Skin epidermis (tissue), 12 donors: Measurements from ENCODE around the gene SLC17A8.
"Not testable (repeated sequence)": the region's sequence is repeated elsewhere in the genome, so short reads cannot be mapped to it uniquely, and the experiment has no call there.

ENCODE experiments used
- H3K27ac ChIP-seq, 21 experiments: fragments of 200-600 bp; sonication (generic) in 11 of 21; one replicate each; pipeline ENCODE4 v1.5.0; 2020; ENCODE audit warnings: mild to moderate bottlenecking in 3 of 21, inconsistent platforms in 2 of 21, moderate library complexity in 2 of 21
- H3K4me3 ChIP-seq, 7 experiments: fragments of 200-600 bp; sonication (generic) in 2 of 7; one replicate each; pipeline ENCODE4 v1.5.0; 2020; ENCODE audit warnings: inconsistent platforms in 2 of 7, mild to moderate bottlenecking in 2 of 7, moderate library complexity in 1 of 7

SLC17A8 gene

GRCh38 chr12:100413001-100413400 is 56.1 kb downstream of the SLC17A8 start:
- H3K4me3 ChIP-seq = no peak overlapping the region
- H3K27ac ChIP-seq = no peak overlapping the region

GRCh38 chr12:100414739-100415138 is 57.9 kb downstream of the SLC17A8 start:
- Histone ChIP-seq H3K4me3 (no peak overlapping the region), H3K27ac (no peak overlapping the region)

GRCh38 chr12:100422646-100423045 is 65.8 kb downstream of the SLC17A8 start:
- Histone ChIP-seq H3K4me3 (no peak overlapping the region), H3K27ac (no peak overlapping the region)

- H3K4me3 ChIP-seq = no peak overlapping the region
- no peak overlapping the region for H3K27ac ChIP-seq
Observed at GRCh38 chr12:100426145-100426544, 69.3 kb downstream of the SLC17A8 start.

- Histone ChIP-seq H3K27ac (no peak overlapping the region), H3K4me3 (no peak overlapping the region)
Observed at GRCh38 chr12:100427078-100427477, 70.2 kb downstream of the SLC17A8 start.

- H3K4me3 ChIP-seq = not testable (repeated sequence)
Observed at GRCh38 chr12:100430251-100430650, 73.4 kb downstream of the SLC17A8 start.

GRCh38 chr12:100433701-100434100 is 76.8 kb downstream of the SLC17A8 start:
- Histone ChIP-seq H3K27ac (no peak overlapping the region), H3K4me3 (no peak overlapping the region)

More at GRCh38 chr12:100430251-100430650, 73.4 kb downstream of the SLC17A8 start:
- H3K27ac ChIP-seq = not testable (repeated sequence)

GRCh38 chr12:100434177-100434576 is 77.3 kb downstream of the SLC17A8 start:
- H3K4me3 ChIP-seq = no peak overlapping the region
- H3K27ac ChIP-seq = no peak overlapping the region

- H3K27ac ChIP-seq = no peak overlapping the region
Observed at GRCh38 chr12:100435957-100436356, 79.1 kb downstream of the SLC17A8 start.

GRCh38 chr12:100437038-100437841 is 80.4 kb downstream of the SLC17A8 start:
- no peak overlapping the region for H3K27ac ChIP-seq
- no peak overlapping the region for H3K4me3 ChIP-seq

More at GRCh38 chr12:100435957-100436356, 79.1 kb downstream of the SLC17A8 start:
- H3K4me3 ChIP-seq = no peak overlapping the region

GRCh38 chr12:100439797-100440196 is 82.9 kb downstream of the SLC17A8 start:
- no peak overlapping the region for H3K27ac ChIP-seq
- no peak overlapping the region for H3K4me3 ChIP-seq

- Histone ChIP-seq H3K27ac (no peak overlapping the region), H3K4me3 (no peak overlapping the region)
Observed at GRCh38 chr12:100442403-100442802, 85.5 kb downstream of the SLC17A8 start.

GRCh38 chr12:100443434-100443833 is 86.6 kb downstream of the SLC17A8 start:
- no peak overlapping the region for H3K27ac ChIP-seq
- H3K4me3 ChIP-seq = no peak overlapping the region

GRCh38 chr12:100445081-100445481 is 88.2 kb downstream of the SLC17A8 start:
- no peak overlapping the region for H3K4me3 ChIP-seq

GRCh38 chr12:100447381-100447780 is 90.5 kb downstream of the SLC17A8 start:
- H3K4me3 ChIP-seq = no peak overlapping the region

More at GRCh38 chr12:100445081-100445481, 88.2 kb downstream of the SLC17A8 start:
- no peak overlapping the region for H3K27ac ChIP-seq

GRCh38 chr12:100448656-100449055 is 91.8 kb downstream of the SLC17A8 start:
- no peak overlapping the region for H3K27ac ChIP-seq
- H3K4me3 ChIP-seq = no peak overlapping the region

More at GRCh38 chr12:100447381-100447780, 90.5 kb downstream of the SLC17A8 start:
- H3K27ac ChIP-seq = no peak overlapping the region

- no peak overlapping the region for H3K27ac ChIP-seq
- H3K4me3 ChIP-seq = no peak overlapping the region
Observed at GRCh38 chr12:100450735-100451134, 93.9 kb downstream of the SLC17A8 start.

GRCh38 chr12:100453951-100454350 is 97.1 kb downstream of the SLC17A8 start:
- H3K27ac ChIP-seq = no peak overlapping the region
- no peak overlapping the region for H3K4me3 ChIP-seq

- H3K27ac ChIP-seq = no peak overlapping the region
- no peak overlapping the region for H3K4me3 ChIP-seq
Observed at GRCh38 chr12:100455896-100456295, 99.0 kb downstream of the SLC17A8 start.

GRCh38 chr12:100458191-100458590 is 101.3 kb downstream of the SLC17A8 start:
- no peak overlapping the region for H3K27ac ChIP-seq
- H3K4me3 ChIP-seq = no peak overlapping the region

GRCh38 chr12:100460702-100461101 is 103.8 kb downstream of the SLC17A8 start:
- H3K4me3 ChIP-seq = no peak overlapping the region
- no peak overlapping the region for H3K27ac ChIP-seq
